H54 (cell line): Measurements from ENCODE around the gene P2RX3.

Experiments
- DNase-seq: peaks from one replicate; pipeline ENCODE4 v3.0.0; 2011; ENCODE audit warnings: low spot score, mixed read lengths; ENCODE audit not compliant: insufficient read length
- FAIRE-seq: peaks from 3 replicates; lab custom pipeline; 2011; peaks lifted over from hg19 to GRCh38; lab: Jason Lieb, UNC
- POLR2A ChIP-seq: IDR thresholded peaks from 2 replicates; pipeline ENCODE4 v1.6.1; 2011; ENCODE audit warnings: low read depth, mild to moderate bottlenecking, low read length

Gene P2RX3

GRCh38 chr11:57315491-57315890 lies 22.7 kb upstream of the P2RX3 start:
- FAIRE-seq: no peak
- DNase-seq: no peak

GRCh38 chr11:57316017-57316416 lies 22.1 kb upstream of the P2RX3 start:
- no peak for DNase-seq
- no peak for FAIRE-seq
- no peak for TF ChIP-seq POLR2A

More at GRCh38 chr11:57315491-57315890, 22.7 kb upstream of the P2RX3 start:
- TF ChIP-seq POLR2A: no peak

GRCh38 chr11:57318178-57318577 lies 20.0 kb upstream of the P2RX3 start:
- TF ChIP-seq POLR2A: no peak
- DNase-seq (no peak), FAIRE-seq (no peak)

- FAIRE-seq: no peak
- TF ChIP-seq POLR2A: no peak
These were observed 18.0 kb upstream of the P2RX3 start for GRCh38 chr11:57320067-57320718.

GRCh38 chr11:57320719-57321387 lies 17.3 kb upstream of the P2RX3 start:
- DNase-seq: no peak
- TF ChIP-seq POLR2A: no peak
- no peak for FAIRE-seq

More at GRCh38 chr11:57320067-57320718, 18.0 kb upstream of the P2RX3 start:
- no peak for DNase-seq

- FAIRE-seq (no peak), DNase-seq (peak; percentile 41)
- TF ChIP-seq POLR2A: no peak
These were observed 16.5 kb upstream of the P2RX3 start for GRCh38 chr11:57321388-57322255.

GRCh38 chr11:57322256-57323166 lies 15.6 kb upstream of the P2RX3 start:
- no peak for FAIRE-seq
- peak; percentile 98 for DNase-seq

GRCh38 chr11:57323167-57323854 lies 14.8 kb upstream of the P2RX3 start:
- FAIRE-seq (no peak), DNase-seq (peak; percentile 35)
- TF ChIP-seq POLR2A: no peak

More at GRCh38 chr11:57322256-57323166, 15.6 kb upstream of the P2RX3 start:
- peak; percentile 51; the same call in 1 of the 2 replicates for TF ChIP-seq POLR2A

- DNase-seq: no peak
- TF ChIP-seq POLR2A: no peak
- FAIRE-seq: no peak
These were observed 14.3 kb upstream of the P2RX3 start for GRCh38 chr11:57323855-57324153.

- no peak for FAIRE-seq
- DNase-seq: peak; percentile 40
- TF ChIP-seq POLR2A: no peak
These were observed 13.8 kb upstream of the P2RX3 start for GRCh38 chr11:57324154-57324885.

- TF ChIP-seq POLR2A: peak; percentile 45; the same call in 1 of the 2 replicates
- FAIRE-seq (no peak), DNase-seq (peak; percentile 87)
These were observed 13.0 kb upstream of the P2RX3 start, which contains the start of gene TNKS1BP1 for GRCh38 chr11:57324886-57325734. TSS of gene TNKS1BP1 (minus strand) at chr11:57324952. CDS start at chr11:57321885, 3,067 bp downstream.
